Right forelimb (tissue), 1 donor: Measurements from ENCODE around the gene BLTP3B.

ENCODE experiments used
- DNase-seq: peaks from one replicate; pipeline ENCODE4 v3.0.0-alpha.2; 2018

Gene BLTP3B

DNA sequence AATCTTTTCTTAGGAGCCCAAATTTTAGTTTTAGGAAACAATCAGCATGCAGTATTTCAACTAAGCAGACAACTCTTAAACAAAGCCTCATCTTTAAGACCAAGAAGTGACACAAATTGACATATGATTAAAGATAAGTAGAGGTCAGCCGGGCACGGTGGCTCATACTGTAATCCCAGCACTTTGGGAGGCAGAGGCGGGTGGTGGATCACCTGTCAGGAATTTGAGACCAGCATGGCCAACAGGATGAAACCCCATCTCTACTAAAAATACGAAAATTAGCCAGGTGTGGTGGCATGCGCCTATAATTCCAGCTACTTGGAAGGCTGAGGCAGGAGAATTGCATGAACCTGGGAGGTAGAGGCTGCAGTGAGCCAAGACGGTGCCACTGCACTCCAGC lies 35.8 kb downstream of the BLTP3B start:
- no peak for DNase-seq

DNA sequence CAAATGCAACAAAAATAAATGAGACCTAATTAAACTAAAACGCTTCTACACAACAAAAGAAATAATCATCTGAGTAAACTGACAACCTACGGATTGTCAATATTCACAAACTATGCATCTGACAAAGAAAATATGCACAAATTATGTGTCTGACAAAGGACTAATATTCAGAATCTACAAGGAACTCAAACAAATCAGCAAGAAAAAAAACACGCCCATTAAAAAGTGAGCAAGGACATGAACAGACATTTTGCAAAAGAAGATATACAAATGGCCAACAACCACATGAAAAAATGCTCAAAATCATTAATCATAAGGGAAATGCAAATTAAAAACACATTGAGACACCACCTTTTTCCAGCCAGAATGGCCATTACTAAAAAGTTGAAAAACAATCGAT lies 37.0 kb downstream of the BLTP3B start:
- DNase-seq: no peak

- DNase-seq: no peak
Observed at GRCh38 chr12:100101000-100101399, 41.7 kb downstream of the BLTP3B start.
